GM18511 (cell line): ENCODE data around the gene UCN3.
"Not testable (repeated sequence)": the region's sequence is repeated elsewhere in the genome, so short reads cannot be mapped to it uniquely, and the experiment has no call there.

ENCODE experiments used
- ATAC-seq: cut with Tn5 transposase; IDR thresholded peaks from one replicate; pipeline ENCODE4 v1.9.1; 2021; ENCODE audit warnings: mild to moderate bottlenecking, moderate library complexity; ENCODE audit not compliant: unreplicated experiment

Gene UCN3

GRCh38 chr10:5365928-5366327 is 1.2 kb downstream of the UCN3 start:
- no peak for ATAC-seq

- ATAC-seq, result no peak
These were observed 4.8 kb downstream of the UCN3 start for GRCh38 chr10:5369362-5370158.

- ATAC-seq, result no peak
These were observed 6.0 kb downstream of the UCN3 start for GRCh38 chr10:5370493-5371352.

- no peak for ATAC-seq
These were observed 8.5 kb downstream of the UCN3 start for GRCh38 chr10:5373307-5373706.

- ATAC-seq, result no peak
These were observed 9.3 kb downstream of the UCN3 start for GRCh38 chr10:5373891-5374611.

- ATAC-seq, result no peak
These were observed 11.7 kb downstream of the UCN3 start for GRCh38 chr10:5376450-5376849.

- ATAC-seq, result not testable (repeated sequence)
These were observed 14.4 kb downstream of the UCN3 start for GRCh38 chr10:5379202-5379601.

GRCh38 chr10:5380395-5380794 is 15.6 kb downstream of the UCN3 start:
- not testable (repeated sequence) for ATAC-seq

GRCh38 chr10:5381187-5381586 is 16.4 kb downstream of the UCN3 start:
- ATAC-seq, result no peak

- ATAC-seq, result no peak
These were observed 20.5 kb downstream of the UCN3 start for GRCh38 chr10:5385224-5385623.

- ATAC-seq, result no peak
These were observed 22.4 kb downstream of the UCN3 start for GRCh38 chr10:5387169-5387568.

- ATAC-seq, result no peak
These were observed 25.9 kb downstream of the UCN3 start for GRCh38 chr10:5390607-5391205.

GRCh38 chr10:5391790-5392189 is 27.0 kb downstream of the UCN3 start:
- no peak for ATAC-seq

- ATAC-seq, result no peak
These were observed 28.8 kb downstream of the UCN3 start for GRCh38 chr10:5393529-5393928.

- ATAC-seq, result no peak
These were observed 30.4 kb downstream of the UCN3 start for GRCh38 chr10:5395168-5395567.

GRCh38 chr10:5396556-5397300 is 32.0 kb downstream of the UCN3 start:
- no peak for ATAC-seq

- no peak for ATAC-seq
These were observed 34.6 kb downstream of the UCN3 start for GRCh38 chr10:5399332-5399731.

- ATAC-seq, result no peak
These were observed 35.9 kb downstream of the UCN3 start for GRCh38 chr10:5400468-5401240.

GRCh38 chr10:5402798-5403197 is 38.0 kb downstream of the UCN3 start:
- no peak for ATAC-seq
